Panc1 (cell line): ENCODE data around the gene RGS4. TPM values are rescaled to one million over a fixed set of nuclear protein-coding genes. Genes with fewer than 3 reads are reported as not detected.

ENCODE experiments used
- ATAC-seq: fragments of 200-7000 bp; cut with Tn5 transposase; 2 replicates; pipeline ENCODE4 v1.9.1; 2020; ENCODE audit warnings: mild to moderate bottlenecking, moderate library complexity
- BruUV-seq: library from RNA; stranded (reverse); fragments of 400-500 nt; replicated peaks from 2 replicates; lab custom pipeline; 2021; lab: Mats Ljungman, UMichigan
- CTCF ChIA-PET: fragments of 300-600 bp; sonication (Branson Sonifier 250); formaldehyde crosslinking; loops from one replicate; lab custom pipeline; 2022; ENCODE audit warnings: antibody characterized with exemption; lab: Charles Lee
- POLR2A ChIA-PET: fragments of 300-600 bp; sonication (Branson Sonifier 250); formaldehyde crosslinking; loops from one replicate; lab custom pipeline; 2022; ENCODE audit warnings: antibody characterized with exemption; lab: Charles Lee
- DNase-seq: peaks from one replicate; pipeline ENCODE4 v3.0.0-alpha.2; 2010; ENCODE audit warnings: low read depth, low spot score
- H3K27ac ChIP-seq: 2 replicates; pipeline ENCODE4 v1.5.1; 2011; ENCODE audit warnings: mild to moderate bottlenecking, low read length, inconsistent platforms
- H3K27me3 ChIP-seq: fragments of 200-500 bp; sonication (Bioruptor generic); 2 replicates; pipeline ENCODE4 v1.6.0; 2014; ENCODE audit warnings: low read length, inconsistent platforms; ENCODE audit not compliant: control insufficient read depth, insufficient read depth
- H3K36me3 ChIP-seq: fragments of 200-500 bp; sonication (Bioruptor generic); 2 replicates; pipeline ENCODE4 v1.5.1; 2014; ENCODE audit warnings: inconsistent platforms, mild to moderate bottlenecking, low read length, moderate library complexity; ENCODE audit not compliant: control insufficient read depth, insufficient read depth
- H3K4me1 ChIP-seq: 2 replicates; pipeline ENCODE4 v1.5.1; 2011; ENCODE audit warnings: inconsistent platforms, mild to moderate bottlenecking, low read length, moderate library complexity; ENCODE audit not compliant: control insufficient read depth, insufficient read depth
- H3K4me3 ChIP-seq, 2 experiments: 2 replicates each; pipeline ENCODE4 v1.5.1; 2011 to 2012; ENCODE audit warnings: low read depth in 2 of 2, low read length in 2 of 2, mild to moderate bottlenecking in 2 of 2, inconsistent platforms in 1 of 2, moderate library complexity in 1 of 2
- H3K9me3 ChIP-seq: fragments of 200-500 bp; sonication (Bioruptor generic); 2 replicates; pipeline ENCODE4 v1.5.1; 2014; ENCODE audit warnings: low read depth, mild to moderate bottlenecking, inconsistent platforms, low read length, moderate library complexity; ENCODE audit not compliant: control insufficient read depth, insufficient read depth
- CTCF ChIP-seq: fragments of 450-650 bp; IDR thresholded peaks from 2 replicates; pipeline ENCODE4 v1.5.1; 2017; ENCODE audit warnings: mild to moderate bottlenecking
- POLR2AphosphoS5 ChIP-seq: IDR thresholded peaks from 2 replicates; pipeline ENCODE4 v1.6.1; 2012; ENCODE audit warnings: mild to moderate bottlenecking, low read depth, low read length, moderate library complexity
- REST ChIP-seq, 2 experiments: IDR thresholded peaks; 2 replicates each; pipeline ENCODE4 v1.6.1; 2011 to 2012; ENCODE audit warnings: low read depth in 2 of 2, control low read depth in 1 of 2, low read length in 1 of 2, mild to moderate bottlenecking in 1 of 2, moderate library complexity in 1 of 2; ENCODE audit not compliant: insufficient read depth in 1 of 2
- SIN3A ChIP-seq: IDR thresholded peaks from 2 replicates; pipeline ENCODE4 v1.6.1; 2012; ENCODE audit warnings: low read depth, mild to moderate bottlenecking, low read length, moderate library complexity, borderline replicate concordance; ENCODE audit not compliant: insufficient read depth
- TCF7L2 ChIP-seq: IDR thresholded peaks from 2 replicates; pipeline ENCODE4 v1.6.1; 2011; ENCODE audit warnings: mild to moderate bottlenecking, low read depth, low read length, inconsistent platforms
- in situ Hi-C: cut with HindIII; loops from 2 replicates; pipeline ENCODE4 v1.10.0; 2016; ENCODE audit warnings: low sequenced_read_pairs, low pct_unique_long_range_greater_than_20kb
- intact Hi-C: fragments of 100-400 bp; cut with micrococcal nuclease; formaldehyde crosslinking; loops from one replicate; pipeline ENCODE4 v1.10.0; 2022; ENCODE audit not compliant: unreplicated experiment
- total RNA-seq: library from RNA; stranded (reverse); gene quantifications from one replicate; pipeline ENCODE4 v1.2.1, GENCODE V29; 2021; ENCODE audit not compliant: unreplicated experiment

RGS4 gene
- total RNA-seq, 1 experiment from 2014 or later: 0.26 TPM

GRCh38 chr1:163120372-163120771 is 51.2 kb downstream of the RGS4 start:
- ChIA-PET CTCF (no interaction called here), POLR2A (no interaction called here)
- Histone ChIP-seq H3K27ac (no peak overlapping the region), H3K36me3 (no peaks in the 10 kb centered on the region), H3K4me1 (no peaks in the 10 kb centered on the region), H3K4me3 (no peak overlapping the region), H3K9me3 (no peaks in the 10 kb centered on the region), H3K27me3 (no peaks in the 10 kb centered on the region)
- intact Hi-C loops: no loop called here
- ATAC-seq (no peak), DNase-seq (no peak)
- BruUV-seq: no TSS peak
- in situ Hi-C loops: no loop called here
- no peak for TF ChIP-seq CTCF
- no peak for TF ChIP-seq REST (IDR thresholded peaks at IDR 0.05; ENCODE audit: insufficient read depth in 1 of 2, low read depth in 2 of 2, low read length in 1 of 2)
- TF ChIP-seq TCF7L2: no peak
- TF ChIP-seq SIN3A: no peak
- TF ChIP-seq POLR2AphosphoS5: no peak

- Histone ChIP-seq H3K36me3 (no peaks in the 10 kb centered on the region), H3K9me3 (no peaks in the 10 kb centered on the region), H3K27ac (no peak overlapping the region), H3K4me1 (no peaks in the 10 kb centered on the region), H3K27me3 (no peaks in the 10 kb centered on the region), H3K4me3 (no peak overlapping the region)
- POLR2A ChIA-PET: no interaction called here
- in situ Hi-C loops: no loop called here
- DNase-seq (no peak), ATAC-seq (no peak)
- no TSS peak for BruUV-seq
- CTCF ChIA-PET: no interaction called here
- intact Hi-C loops: no loop called here
- TF ChIP-seq REST (IDR thresholded peaks at IDR 0.05; ENCODE audit: insufficient read depth in 1 of 2, low read depth in 2 of 2, low read length in 1 of 2) (no peak), TCF7L2 (no peak), SIN3A (no peak), CTCF (no peak), POLR2AphosphoS5 (no peak)
These were observed 55.7 kb downstream of the RGS4 start for GRCh38 chr1:163124812-163125211.

Other genes starting within 250 kb of the RGS4 start
- not detected for gene CCDC190, start 208.2 kb upstream of the RGS4 start, total RNA-seq
- gene RGS5, start 133.6 kb downstream of the RGS4 start, total RNA-seq: 1.5 TPM